Neural progenitor cell (in vitro differentiated cells): ENCODE data around the gene STX16. TPM values are rescaled to one million over a fixed set of nuclear protein-coding genes. Genes with fewer than 3 reads are reported as not detected.

Experiments
- DNase-seq: peaks from one replicate; pipeline ENCODE4 v3.0.0-alpha.2; 2016; ENCODE audit warnings: low spot score
- H2AFZ ChIP-seq: fragments of 200-600 bp; sonication (generic); replicated peaks from 2 replicates; pipeline ENCODE4 v1.6.1; 2016; ENCODE audit warnings: antibody characterized with exemption
- H3F3A ChIP-seq: fragments of 200-600 bp; sonication (generic); 2 replicates; pipeline ENCODE4 v1.6.1; 2016; ENCODE audit warnings: antibody characterized with exemption, low read depth
- H3K27ac ChIP-seq: fragments of 200-600 bp; sonication (generic); 2 replicates; pipeline ENCODE4 v1.5.1; 2016; ENCODE audit warnings: mild to moderate bottlenecking
- H3K27me3 ChIP-seq: fragments of 200-600 bp; sonication (generic); 2 replicates; pipeline ENCODE4 v1.6.1; 2016; ENCODE audit warnings: mild to moderate bottlenecking, moderate library complexity
- H3K36me3 ChIP-seq: fragments of 200-600 bp; sonication (generic); 2 replicates; pipeline ENCODE4 v1.5.1; 2016
- H3K4me1 ChIP-seq: fragments of 200-600 bp; sonication (generic); 2 replicates; pipeline ENCODE4 v1.6.1; 2016; ENCODE audit warnings: mixed run types
- H3K4me2 ChIP-seq: fragments of 200-600 bp; sonication (generic); 2 replicates; pipeline ENCODE4 v1.6.1; 2016
- H3K4me3 ChIP-seq: fragments of 200-600 bp; sonication (generic); 2 replicates; pipeline ENCODE4 v1.5.1; 2016
- H3K79me2 ChIP-seq: fragments of 200-600 bp; sonication (generic); 2 replicates; pipeline ENCODE4 v1.6.1; 2016; ENCODE audit warnings: low read depth
- H3K9ac ChIP-seq: fragments of 200-600 bp; sonication (generic); 2 replicates; pipeline ENCODE4 v1.6.1; 2016
- H3K9me3 ChIP-seq: fragments of 200-600 bp; sonication (generic); 2 replicates; pipeline ENCODE4 v1.5.1; 2016; ENCODE audit warnings: low read depth
- H4K20me1 ChIP-seq: fragments of 200-600 bp; sonication (generic); 2 replicates; pipeline ENCODE4 v1.6.1; 2016; ENCODE audit warnings: low read depth
- H3K27ac Mint-ChIP-seq: 3 replicates; pipeline ENCODE4 v1.8.0; 2021; ENCODE audit warnings: mixed read lengths
- H3K27me3 Mint-ChIP-seq: 2 replicates; pipeline ENCODE4 v1.8.0; 2022; ENCODE audit warnings: low read depth, mild to moderate bottlenecking, inconsistent platforms, moderate library complexity, mixed read lengths; ENCODE audit not compliant: insufficient read depth
- H3K36me3 Mint-ChIP-seq: 3 replicates; pipeline ENCODE4 v1.8.0; 2021; ENCODE audit warnings: mixed read lengths
- H3K4me1 Mint-ChIP-seq: 3 replicates; pipeline ENCODE4 v1.8.0; 2021; ENCODE audit warnings: mixed read lengths
- H3K4me3 Mint-ChIP-seq: 3 replicates; pipeline ENCODE4 v1.8.0; 2021; ENCODE audit warnings: mild to moderate bottlenecking, moderate library complexity, mixed read lengths
- H3K9me3 Mint-ChIP-seq: 3 replicates; pipeline ENCODE4 v1.8.0; 2020; ENCODE audit warnings: mixed read lengths
- CTCF ChIP-seq: fragments of 200-600 bp; sonication (generic); IDR thresholded peaks from 2 replicates; pipeline ENCODE4 v1.5.1; 2017; ENCODE audit warnings: antibody characterized with exemption, mild to moderate bottlenecking
- EZH2 ChIP-seq: fragments of 200-600 bp; sonication (generic); IDR thresholded peaks from 2 replicates; pipeline ENCODE4 v1.6.1; 2017; ENCODE audit warnings: antibody characterized with exemption, mild to moderate bottlenecking, moderate library complexity
- EZH2phosphoT487 ChIP-seq: fragments of 200-600 bp; sonication (generic); IDR thresholded peaks from 2 replicates; pipeline ENCODE4 v1.6.1; 2017; ENCODE audit warnings: antibody characterized with exemption
- total RNA-seq: library from RNA; depleted of rRNA; stranded (reverse); fragments of >200 nt; gene quantifications from 2 replicates; pipeline ENCODE4 v1.2.3, GENCODE V29; 2015; ENCODE audit warnings: low replicate concordance

STX16 gene
- total RNA-seq, 1 donor from 2014 or later, result 46.6 TPM

- Mint-ChIP-seq H3K27ac (no peak overlapping the region), H3K9me3 (no peaks in the 10 kb centered on the region), H3K27me3 (peaks cover 10% of the 10 kb centered on the region), H3K36me3 (no peaks in the 10 kb centered on the region), H3K4me3 (no peak overlapping the region), H3K4me1 (peaks cover 21% of the 10 kb centered on the region)
- H3F3A ChIP-seq, result no peaks in the 10 kb centered on the region
- H3K4me3 ChIP-seq, result no peak overlapping the region
- no peaks in the 10 kb centered on the region for H3K36me3 ChIP-seq
- DNase-seq, result no peak
- no peak overlapping the region for H2AFZ ChIP-seq
- no peak overlapping the region for H3K9ac ChIP-seq
- no peaks in the 10 kb centered on the region for H4K20me1 ChIP-seq
- TF ChIP-seq CTCF (no peak), EZH2 (no peak), EZH2phosphoT487 (no peak)
- H3K27me3 ChIP-seq, result no peaks in the 10 kb centered on the region
- no peaks in the 10 kb centered on the region for H3K79me2 ChIP-seq
- H3K4me2 ChIP-seq, result no peak overlapping the region
- no peaks in the 10 kb centered on the region for H3K4me1 ChIP-seq
- H3K9me3 ChIP-seq, result no peaks in the 10 kb centered on the region
- no peak overlapping the region for H3K27ac ChIP-seq
These were observed 27.3 kb upstream of the STX16 start for GRCh38 chr20:58623579-58624473.

DNA sequence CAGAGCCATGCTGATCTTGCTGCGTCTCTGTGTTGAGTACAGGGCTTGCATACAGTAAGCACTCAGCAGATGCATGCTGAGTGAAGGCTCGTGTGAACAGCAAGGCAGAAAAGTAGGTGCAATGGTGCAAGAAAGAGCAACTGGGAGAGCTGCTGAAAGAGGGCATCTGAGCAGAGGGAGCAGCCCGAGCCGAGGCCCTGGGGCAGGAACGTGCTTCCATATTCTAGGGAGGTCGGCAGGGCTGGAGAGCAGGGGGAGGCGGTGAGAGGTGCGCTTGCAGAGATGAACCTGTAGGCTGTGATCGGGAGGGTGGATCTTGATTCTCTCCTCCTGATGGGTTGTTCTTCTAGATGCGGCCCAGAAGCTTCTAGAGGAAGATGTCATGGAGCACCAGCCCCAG, 26.4 kb upstream of the STX16 start:
- H3K36me3 ChIP-seq, result no peaks in the 10 kb centered on the region
- no peaks in the 10 kb centered on the region for H3K4me1 ChIP-seq
- peaks cover 15% of the 10 kb centered on the region for H3K4me1 Mint-ChIP-seq
- H3K79me2 ChIP-seq, result no peaks in the 10 kb centered on the region
- no peak overlapping the region for H3K4me2 ChIP-seq
- peaks cover 11% of the 10 kb centered on the region for H3K27me3 Mint-ChIP-seq
- no peak for DNase-seq
- no peak overlapping the region for H2AFZ ChIP-seq
- H3K36me3 Mint-ChIP-seq, result no peaks in the 10 kb centered on the region
- no peaks in the 10 kb centered on the region for H3K9me3 Mint-ChIP-seq
- no peak overlapping the region for H3K4me3 Mint-ChIP-seq
- H3F3A ChIP-seq, result no peaks in the 10 kb centered on the region
- no peak overlapping the region for H3K4me3 ChIP-seq
- H3K9ac ChIP-seq, result no peak overlapping the region
- H3K27ac ChIP-seq, result no peak overlapping the region
- H3K9me3 ChIP-seq, result no peaks in the 10 kb centered on the region
- no peaks in the 10 kb centered on the region for H4K20me1 ChIP-seq
- H3K27ac Mint-ChIP-seq, result no peak overlapping the region
- TF ChIP-seq CTCF, result no peak
- TF ChIP-seq EZH2, result no peak
- no peak for TF ChIP-seq EZH2phosphoT487
- H3K27me3 ChIP-seq, result no peaks in the 10 kb centered on the region

- H3K36me3 Mint-ChIP-seq, result no peaks in the 10 kb centered on the region
- no peak for DNase-seq
- H3K36me3 ChIP-seq, result no peaks in the 10 kb centered on the region
- H4K20me1 ChIP-seq, result no peaks in the 10 kb centered on the region
- H3K27ac ChIP-seq, result no peak overlapping the region
- H3K4me1 ChIP-seq, result no peaks in the 10 kb centered on the region
- H2AFZ ChIP-seq, result no peak overlapping the region
- H3K4me1 Mint-ChIP-seq, result peaks cover 17% of the 10 kb centered on the region
- H3K79me2 ChIP-seq, result no peaks in the 10 kb centered on the region
- no peaks in the 10 kb centered on the region for H3F3A ChIP-seq
- H3K9ac ChIP-seq, result no peak overlapping the region
- H3K4me3 Mint-ChIP-seq, result no peak overlapping the region
- peaks cover 6% of the 10 kb centered on the region for H3K27me3 Mint-ChIP-seq
- H3K4me3 ChIP-seq, result no peak overlapping the region
- H3K9me3 ChIP-seq, result no peaks in the 10 kb centered on the region
- no peak for TF ChIP-seq EZH2phosphoT487
- no peak for TF ChIP-seq EZH2
- no peak for TF ChIP-seq CTCF
- H3K9me3 Mint-ChIP-seq, result no peaks in the 10 kb centered on the region
- no peaks in the 10 kb centered on the region for H3K27me3 ChIP-seq
- no peak overlapping the region for H3K27ac Mint-ChIP-seq
- no peak overlapping the region for H3K4me2 ChIP-seq
These were observed 25.5 kb upstream of the STX16 start for GRCh38 chr20:58625585-58625984.
